Nephron progenitor cell (in vitro differentiated cells): ENCODE results near the gene ATP9A.
A peak's percentile ranks its signal among the peaks of the same experiment; 100 is the strongest.

ENCODE experiments used
- DNase-seq: peaks from one replicate; pipeline ENCODE4 v3.0.0; 2021
- H3K27ac Mint-ChIP-seq: 2 replicates; pipeline ENCODE4 v1.8.0; 2021; ENCODE audit warnings: mild to moderate bottlenecking, moderate library complexity, mixed read lengths
- H3K27me3 Mint-ChIP-seq: 2 replicates; pipeline ENCODE4 v1.8.0; 2021; ENCODE audit warnings: mild to moderate bottlenecking, low read depth, mixed read lengths; ENCODE audit not compliant: poor library complexity
- H3K36me3 Mint-ChIP-seq: 2 replicates; pipeline ENCODE4 v1.8.0; 2021; ENCODE audit warnings: low read depth, mixed read lengths
- H3K4me1 Mint-ChIP-seq: 2 replicates; pipeline ENCODE4 v1.8.0; 2021; ENCODE audit warnings: mixed read lengths
- H3K4me3 Mint-ChIP-seq: 2 replicates; pipeline ENCODE4 v1.8.0; 2021; ENCODE audit warnings: mild to moderate bottlenecking, moderate library complexity, mixed read lengths
- H3K9me3 Mint-ChIP-seq: 2 replicates; pipeline ENCODE4 v1.8.0; 2021; ENCODE audit warnings: mild to moderate bottlenecking, moderate library complexity, mixed read lengths
- CTCF ChIP-seq: fragments of 200-600 bp; sonication (generic); IDR thresholded peaks from 2 replicates; pipeline ENCODE4 v1.5.0; 2021; ENCODE audit warnings: antibody characterized with exemption

ATP9A gene

GRCh38 chr20:51752343-51752951, 15.7 kb downstream of the ATP9A start:
- peaks cover 19% of the 10 kb centered on the region for H3K36me3 Mint-ChIP-seq
- no peak for TF ChIP-seq CTCF
- H3K9me3 Mint-ChIP-seq = no peaks in the 10 kb centered on the region
- peak overlapping the region; percentile 94 for H3K27ac Mint-ChIP-seq
- DNase-seq = no peak
- no peaks in the 10 kb centered on the region for H3K27me3 Mint-ChIP-seq
- H3K4me3 Mint-ChIP-seq = no peak overlapping the region
- H3K4me1 Mint-ChIP-seq = peaks cover 43% of the 10 kb centered on the region

GRCh38 chr20:51750770-51751388, 17.3 kb downstream of the ATP9A start:
- H3K4me3 Mint-ChIP-seq = no peak overlapping the region
- no peak for DNase-seq
- H3K9me3 Mint-ChIP-seq = no peaks in the 10 kb centered on the region
- peak overlapping the region; percentile 18 for H3K27ac Mint-ChIP-seq
- no peak for TF ChIP-seq CTCF
- H3K27me3 Mint-ChIP-seq = peaks cover 3% of the 10 kb centered on the region
- peaks cover 47% of the 10 kb centered on the region for H3K4me1 Mint-ChIP-seq
- peaks cover 15% of the 10 kb centered on the region for H3K36me3 Mint-ChIP-seq

GRCh38 chr20:51750037-51750769, 18.0 kb downstream of the ATP9A start:
- TF ChIP-seq CTCF = no peak
- H3K4me3 Mint-ChIP-seq = no peak overlapping the region
- peaks cover 20% of the 10 kb centered on the region for H3K36me3 Mint-ChIP-seq
- no peak for DNase-seq
- peaks cover 4% of the 10 kb centered on the region for H3K27me3 Mint-ChIP-seq
- H3K9me3 Mint-ChIP-seq = no peaks in the 10 kb centered on the region
- H3K27ac Mint-ChIP-seq = peak overlapping the region; percentile 80
- peaks cover 47% of the 10 kb centered on the region for H3K4me1 Mint-ChIP-seq

- TF ChIP-seq CTCF = no peak
- Mint-ChIP-seq H3K36me3 (peaks cover 20% of the 10 kb centered on the region), H3K4me1 (peaks cover 47% of the 10 kb centered on the region), H3K9me3 (no peaks in the 10 kb centered on the region), H3K4me3 (no peak overlapping the region), H3K27ac (peak overlapping the region; percentile 66), H3K27me3 (peaks cover 6% of the 10 kb centered on the region)
- no peak for DNase-seq
Observed at GRCh38 chr20:51749674-51750036, 18.5 kb downstream of the ATP9A start.

- Mint-ChIP-seq H3K36me3 (peaks cover 14% of the 10 kb centered on the region), H3K4me3 (no peak overlapping the region), H3K27me3 (peaks cover 6% of the 10 kb centered on the region), H3K4me1 (peaks cover 50% of the 10 kb centered on the region), H3K9me3 (no peaks in the 10 kb centered on the region), H3K27ac (peak overlapping the region; percentile 20)
- DNase-seq = no peak
- no peak for TF ChIP-seq CTCF
Observed at GRCh38 chr20:51747182-51747911, 20.8 kb downstream of the ATP9A start.
